ENCODE measurements around the gene LHPP.

Gene LHPP

GRCh38 chr10:124473070-124473469 lies 11.4 kb downstream of the LHPP start:
- no peak for DNase-seq

GRCh38 chr10:124474514-124475070 lies 13.0 kb downstream of the LHPP start:
- DNase-seq, result no peak

DNA sequence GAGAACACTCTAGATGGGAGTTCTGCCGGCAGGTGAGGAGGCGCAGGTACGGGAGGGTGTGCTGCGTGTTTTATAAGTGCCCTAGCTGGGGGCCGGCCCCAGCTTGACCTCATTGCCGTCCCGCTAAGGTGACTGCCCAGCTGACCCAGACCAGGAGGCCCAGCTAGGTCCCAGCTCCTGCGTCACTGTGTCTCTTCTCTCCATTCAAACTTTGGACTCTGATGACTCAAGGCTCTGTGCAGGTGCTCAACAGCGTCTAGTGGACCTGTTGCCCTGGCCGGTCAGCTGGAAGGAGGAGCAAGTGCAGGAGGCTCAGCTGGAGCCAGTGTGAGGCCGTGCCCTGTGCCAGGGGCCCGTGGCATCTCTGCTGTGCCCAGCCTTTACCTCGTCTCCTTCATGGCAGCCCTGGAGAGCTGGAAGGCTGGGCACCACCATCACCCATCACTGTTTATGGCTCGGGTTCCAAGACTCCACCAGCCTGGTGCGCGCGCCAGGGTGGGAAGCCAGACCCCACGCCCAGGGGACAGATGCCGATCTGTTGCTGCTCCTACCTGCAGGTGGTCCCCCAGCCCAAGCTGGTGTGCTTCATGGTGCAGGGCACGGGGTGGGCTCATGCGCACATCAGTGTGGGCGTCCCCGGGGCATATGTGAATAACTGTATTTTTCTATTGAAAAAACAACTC lies 14.6 kb downstream of the LHPP start:
- no peak for DNase-seq

- DNase-seq, result no peak
These were observed 16.2 kb downstream of the LHPP start for GRCh38 chr10:124477614-124478363.

DNA sequence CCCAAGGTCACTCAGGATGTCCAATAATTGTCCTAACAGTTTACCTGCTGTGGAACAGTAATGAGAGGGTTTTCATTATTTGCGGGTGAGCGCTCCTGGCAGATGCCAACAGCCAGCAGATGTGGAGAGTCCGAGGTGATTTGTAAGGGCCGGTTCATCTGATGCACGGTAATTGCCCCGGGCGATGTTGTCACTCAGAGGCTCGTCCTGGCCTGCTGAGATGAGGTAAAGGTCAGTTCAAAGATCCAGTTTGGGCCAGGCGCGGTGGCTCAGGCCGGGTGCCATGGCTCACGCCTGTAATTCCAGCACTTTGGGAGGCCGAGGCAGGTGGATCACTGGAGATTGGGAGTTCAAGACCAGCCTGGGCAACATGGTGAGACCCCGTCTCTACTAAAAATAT lies 16.9 kb downstream of the LHPP start:
- no peak for DNase-seq

DNA sequence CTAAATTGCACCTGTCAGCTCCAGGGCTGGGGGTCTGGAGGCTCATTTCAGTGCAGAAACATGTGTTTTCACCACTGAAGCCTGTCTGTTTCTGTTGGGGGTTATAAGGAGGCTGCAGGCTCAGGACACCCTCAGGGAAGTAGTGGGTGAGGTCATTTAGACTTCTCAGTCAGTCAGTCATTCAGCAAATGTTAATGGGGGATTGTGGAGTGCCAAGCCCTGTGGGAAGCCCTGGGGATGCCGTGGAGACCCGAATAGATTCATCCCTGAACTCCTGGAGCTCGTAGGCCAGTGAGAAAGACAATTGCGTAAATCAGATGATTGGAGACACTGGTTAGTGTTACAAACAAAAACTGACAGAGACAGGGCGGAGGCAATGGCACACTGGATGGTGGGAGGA lies 19.2 kb downstream of the LHPP start:
- no peak for DNase-seq

DNA sequence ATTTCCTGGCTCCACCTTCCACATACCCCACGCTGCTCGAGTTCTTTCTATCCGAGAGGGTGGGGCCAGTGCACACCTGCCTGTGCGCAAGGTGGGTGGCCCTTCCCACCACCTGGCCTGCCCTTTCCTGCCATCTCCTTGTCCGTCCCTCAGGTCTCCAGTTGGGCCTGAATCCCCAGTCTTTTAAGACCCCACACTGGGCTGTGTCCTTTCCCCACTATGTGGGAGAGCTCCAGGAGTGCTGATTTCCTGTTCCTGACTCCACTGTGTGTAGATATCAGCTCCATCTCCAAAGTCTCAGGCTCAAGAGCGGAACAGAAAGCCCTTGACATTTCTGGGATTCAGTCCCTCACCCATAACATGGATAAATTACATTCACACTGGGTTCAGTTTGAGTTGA lies 20.1 kb downstream of the LHPP start:
- DNase-seq, result no peak

GRCh38 chr10:124482236-124482800 lies 20.7 kb downstream of the LHPP start:
- no peak for DNase-seq

GRCh38 chr10:124482876-124483275 lies 21.3 kb downstream of the LHPP start:
- no peak for DNase-seq

GRCh38 chr10:124484031-124484430 lies 22.4 kb downstream of the LHPP start:
- DNase-seq, result no peak

GRCh38 chr10:124484661-124485060 lies 23.0 kb downstream of the LHPP start:
- no peak for DNase-seq

DNA sequence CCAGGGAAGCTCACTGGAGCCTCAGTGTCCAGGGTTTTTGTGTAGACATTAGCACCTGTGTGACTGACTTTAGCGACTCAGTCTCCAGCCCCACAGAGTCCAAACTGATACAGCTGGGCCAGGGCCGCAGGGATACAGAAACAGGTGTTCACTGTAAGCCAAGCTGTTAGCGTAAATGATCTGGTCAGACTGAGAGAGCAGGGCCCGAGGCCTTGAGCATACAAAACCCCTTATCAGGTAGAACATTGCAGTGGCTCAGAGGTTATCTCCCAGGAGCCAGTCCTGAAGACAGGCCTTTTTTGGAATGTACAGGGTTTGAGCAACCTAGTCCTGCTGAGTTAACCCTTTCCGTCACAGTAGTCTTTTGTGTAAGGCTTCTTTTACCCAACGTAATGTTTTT lies 25.0 kb downstream of the LHPP start:
- no peak for DNase-seq

GRCh38 chr10:124491105-124491504 lies 29.5 kb downstream of the LHPP start:
- DNase-seq, result no peak

DNA sequence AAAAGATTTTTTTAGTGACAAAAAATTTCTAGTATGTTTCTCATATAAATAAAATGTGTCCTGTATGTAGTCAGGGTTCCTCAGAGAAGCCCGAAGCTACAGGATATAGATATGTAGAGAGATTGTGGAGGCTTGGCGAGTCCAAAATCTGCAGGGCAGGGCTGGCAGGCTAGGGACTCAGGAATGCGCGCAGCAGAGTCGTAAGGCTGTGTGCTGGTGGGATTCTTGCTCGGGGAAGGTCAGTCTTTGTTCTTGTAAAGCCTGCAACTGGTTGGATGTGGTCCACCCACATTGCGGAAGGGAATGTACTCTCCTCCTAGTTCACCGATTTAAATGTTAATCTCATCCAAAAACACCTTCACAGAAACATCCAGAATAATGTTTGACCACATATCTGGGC lies 30.6 kb downstream of the LHPP start:
- DNase-seq, result no peak

- DNase-seq, result peak in 1 of 2 donors; percentile 29
These were observed 31.7 kb downstream of the LHPP start for GRCh38 chr10:124493214-124493882.

GRCh38 chr10:124494046-124494807 lies 32.6 kb downstream of the LHPP start:
- DNase-seq, result no peak

- no peak for DNase-seq
These were observed 33.5 kb downstream of the LHPP start for GRCh38 chr10:124495162-124495561.

DNA sequence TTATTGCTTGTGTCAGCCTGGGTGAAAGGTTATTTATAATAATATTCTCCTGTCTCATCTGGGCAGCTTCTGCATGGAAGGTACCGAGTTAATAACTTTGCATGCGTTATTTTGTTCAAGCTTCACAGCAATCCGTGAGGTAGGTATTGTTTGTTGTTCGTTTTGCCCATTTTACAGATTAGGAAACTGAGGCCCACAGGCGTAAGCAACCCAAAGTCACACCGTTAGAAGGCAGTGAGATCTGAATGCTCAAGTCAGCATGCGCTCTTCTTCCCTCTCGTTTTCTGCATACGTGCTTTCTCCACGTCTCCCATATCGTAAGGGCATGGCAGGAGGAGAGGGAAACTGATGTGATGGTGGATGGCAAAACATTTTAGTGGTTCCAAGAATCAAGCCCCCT lies 34.1 kb downstream of the LHPP start:
- no peak for DNase-seq

DNA sequence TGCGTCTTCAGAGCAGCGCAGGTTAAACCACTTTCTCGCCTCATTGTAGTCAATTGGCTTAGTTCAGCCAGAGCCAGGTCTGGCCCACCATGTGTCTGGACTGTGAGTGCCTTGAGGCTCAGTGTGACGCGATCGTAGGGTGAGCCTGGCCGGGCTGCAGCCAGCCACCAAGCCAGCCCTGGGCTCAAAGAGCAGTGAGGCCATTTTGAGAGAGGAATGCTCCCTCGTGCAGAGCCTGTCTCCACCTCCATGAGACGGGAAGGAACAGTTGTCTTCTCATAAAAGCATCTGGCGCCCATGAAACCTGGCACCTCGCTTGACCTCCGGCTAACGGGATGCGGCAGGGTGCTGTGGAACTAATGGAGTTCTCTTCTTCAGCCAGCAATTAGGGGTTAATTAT lies 34.5 kb downstream of the LHPP start:
- DNase-seq, result no peak

GRCh38 chr10:124496620-124497019 lies 35.0 kb downstream of the LHPP start:
- no peak for DNase-seq

GRCh38 chr10:124497196-124497881 lies 35.7 kb downstream of the LHPP start:
- DNase-seq, result no peak

DNA sequence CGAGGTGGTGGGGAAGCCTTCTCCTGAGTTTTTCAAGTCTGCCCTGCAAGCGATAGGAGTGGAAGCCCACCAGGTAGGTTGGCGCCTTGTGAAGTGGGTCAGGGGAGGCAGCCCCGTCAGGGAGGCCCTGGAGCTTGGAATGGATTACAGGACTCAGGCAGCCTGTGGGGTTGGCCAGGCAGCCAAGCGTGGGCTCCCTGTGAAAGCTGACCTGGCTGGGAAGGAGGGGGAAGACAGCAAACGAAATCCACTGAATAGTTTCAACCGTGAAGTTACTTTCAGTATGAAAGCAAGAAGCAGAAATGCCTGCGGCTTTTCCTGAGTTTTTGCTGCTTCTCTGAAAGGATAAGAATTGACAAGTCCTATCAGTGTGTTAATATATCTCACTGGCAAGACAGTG lies 36.4 kb downstream of the LHPP start:
- no peak for DNase-seq
